ENCODE results near the gene BAG2.

DNA sequence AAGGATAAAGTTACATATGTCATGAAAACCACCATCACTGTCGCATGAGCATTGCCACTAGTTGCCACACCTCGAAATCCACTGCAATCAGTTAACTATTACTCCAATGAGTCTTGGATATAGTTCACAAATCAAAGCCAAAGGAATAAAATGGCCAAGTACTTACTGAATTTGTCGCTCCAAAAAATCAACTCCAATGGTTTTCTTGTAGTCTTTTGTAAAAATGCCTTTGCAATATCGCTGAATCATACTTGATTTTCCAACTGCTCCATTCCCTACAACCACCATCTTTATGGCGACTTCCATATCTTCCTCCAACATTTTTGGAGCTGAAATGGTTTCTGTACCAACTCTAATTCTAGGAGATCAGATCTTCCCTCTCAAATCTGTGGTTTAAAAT lies 37.9 kb downstream of the BAG2 start:
- TF ChIP-seq EZH2 (IDR thresholded peaks at IDR 0.05; ENCODE audit: low read length, missing control alignments): no peak
- no peak for TF ChIP-seq CTCF (conservative IDR thresholded peaks at IDR 0.05 in 1 of 2, IDR thresholded peaks at IDR 0.05 in 1 of 2; ENCODE audit: low read depth in 1 of 2, low read length in 2 of 2)

Measured in fibroblast of lung (primary cell).